ENCODE measurements around the gene FGF4.

FGF4 gene

DNA sequence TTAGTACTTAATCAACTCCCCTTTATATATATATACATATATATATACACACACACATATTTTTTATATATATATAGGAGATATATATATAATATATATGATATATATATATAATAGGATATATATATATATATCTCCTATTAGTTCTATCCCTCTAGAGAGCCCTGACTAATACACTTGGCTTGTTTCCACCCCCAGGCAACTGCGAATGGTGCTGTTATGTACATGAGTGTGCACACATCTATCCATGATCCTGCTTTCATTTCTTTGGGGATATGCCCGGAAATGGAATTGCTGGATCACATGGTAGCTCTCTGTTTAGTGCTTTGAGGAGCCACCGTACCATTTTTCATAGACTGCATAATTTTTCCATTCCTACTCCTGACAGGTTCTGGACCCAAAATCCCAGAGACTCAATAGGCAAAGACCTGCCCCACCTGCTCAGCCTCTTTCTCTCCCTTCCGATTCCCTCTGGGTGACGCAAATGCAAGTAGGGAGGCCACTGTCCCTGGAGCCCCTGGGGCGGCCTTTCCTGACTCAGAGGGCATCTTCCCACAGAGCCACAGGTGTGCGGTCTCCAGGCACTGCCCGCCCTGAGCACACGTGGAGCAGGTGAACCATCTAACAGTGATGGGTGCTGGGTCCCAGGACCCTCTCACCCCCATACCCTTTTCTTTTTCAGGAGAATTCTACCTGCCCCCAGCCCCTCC is 32.1 kb upstream of the FGF4 start:
- DNase-seq: no peak

DNA sequence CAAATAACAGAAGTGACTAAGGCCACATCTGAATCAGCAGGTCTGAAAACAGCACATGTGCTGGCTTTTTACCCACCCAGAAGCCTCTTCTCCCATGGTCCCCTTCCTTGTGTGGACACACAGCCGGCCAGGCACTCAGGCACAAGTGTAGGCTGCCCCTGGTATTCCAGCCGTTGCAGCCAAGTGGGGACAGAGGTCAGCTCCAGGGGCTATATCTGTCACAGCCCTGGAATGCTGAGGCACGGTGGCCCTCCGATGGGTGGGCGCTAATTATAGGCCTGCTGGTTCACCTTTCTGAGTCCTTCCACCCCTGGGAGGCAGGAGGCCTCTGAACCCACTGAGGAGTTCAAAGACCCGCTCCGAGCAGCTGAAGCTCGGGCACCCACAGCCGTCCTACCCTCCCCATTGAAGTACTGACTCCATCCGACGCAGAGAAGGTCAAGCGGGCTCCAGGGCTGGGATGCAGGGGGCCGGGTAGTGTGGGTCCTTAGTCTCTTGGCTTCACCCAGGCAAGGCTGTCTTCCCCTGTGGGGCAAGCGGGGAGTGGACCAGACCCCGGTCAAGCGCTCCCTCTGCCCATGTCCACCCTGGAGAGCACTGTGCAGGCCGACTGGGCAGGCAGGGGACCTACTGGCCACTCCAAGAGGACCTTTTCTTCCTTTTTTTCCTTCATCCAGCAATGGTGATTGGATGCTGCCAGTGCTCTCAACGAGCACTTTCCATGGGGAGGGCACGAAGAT is 29.8 kb upstream of the FGF4 start:
- DNase-seq: no peak

DNA sequence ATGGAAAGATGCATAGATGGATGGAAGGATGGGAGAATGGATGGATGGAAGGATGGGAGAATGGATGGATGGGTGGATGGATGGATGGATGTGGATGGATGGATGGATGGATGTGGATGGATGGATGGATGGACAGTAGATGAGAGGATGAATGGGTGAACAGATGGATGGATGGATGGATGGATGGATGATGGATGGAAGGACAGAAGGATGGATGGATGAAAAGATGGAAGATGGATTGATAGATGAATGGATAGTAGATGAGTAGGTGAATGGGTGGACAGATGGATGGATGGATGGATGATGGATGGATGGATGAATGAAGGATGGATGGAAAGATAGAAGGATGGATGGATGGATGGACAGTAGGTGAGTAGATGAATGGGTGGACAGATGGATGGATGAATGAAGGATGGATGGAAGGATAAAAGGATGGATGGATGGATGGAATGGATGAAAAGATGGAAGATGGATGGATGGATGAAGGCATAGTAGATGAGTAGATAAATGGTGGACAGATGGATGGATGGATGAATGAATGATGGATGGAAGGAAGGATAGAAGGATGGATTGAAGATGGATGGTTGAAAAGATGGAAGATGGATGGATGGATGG is 28.6 kb upstream of the FGF4 start:
- DNase-seq: no peak

DNA sequence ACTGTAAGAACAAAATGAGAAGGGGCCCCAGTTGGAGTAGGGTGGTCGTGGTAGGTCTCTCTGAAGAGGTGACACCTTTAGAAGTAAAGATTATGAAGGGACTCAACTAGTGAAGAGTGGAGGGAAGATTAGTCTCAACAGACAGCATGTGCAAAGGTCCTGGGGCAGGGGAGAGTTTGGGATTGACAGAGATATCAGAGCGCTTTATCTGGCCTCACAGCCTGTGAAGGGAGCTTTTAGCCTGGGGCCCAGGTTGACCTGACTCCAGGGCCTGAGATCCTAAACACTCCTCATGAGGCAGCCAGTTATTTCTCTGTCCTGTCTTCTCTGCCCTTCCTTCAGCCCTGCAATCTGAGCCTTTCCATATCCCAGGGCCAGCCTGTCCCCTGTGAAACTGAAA is 27.9 kb upstream of the FGF4 start:
- DNase-seq: no peak

DNA sequence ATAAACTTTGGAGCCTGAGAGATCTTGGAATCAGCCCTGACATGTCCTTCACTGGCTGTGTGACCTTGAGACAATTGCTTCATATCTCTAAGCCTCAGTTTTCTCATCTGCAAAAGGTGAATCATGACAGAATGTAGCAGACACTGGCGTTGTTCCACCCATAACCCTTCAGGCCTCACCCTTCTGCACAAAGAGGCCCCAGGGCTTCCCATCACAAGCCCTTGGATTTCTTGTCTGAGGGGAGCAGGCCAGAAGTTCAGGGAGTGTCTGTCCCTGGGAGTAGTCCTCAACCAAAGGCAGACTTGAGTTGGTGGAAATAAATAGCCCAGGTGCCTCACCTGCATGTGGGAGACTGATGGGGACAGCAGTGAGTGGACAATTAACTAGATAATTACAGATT is 27.4 kb upstream of the FGF4 start:
- DNase-seq: no peak

DNA sequence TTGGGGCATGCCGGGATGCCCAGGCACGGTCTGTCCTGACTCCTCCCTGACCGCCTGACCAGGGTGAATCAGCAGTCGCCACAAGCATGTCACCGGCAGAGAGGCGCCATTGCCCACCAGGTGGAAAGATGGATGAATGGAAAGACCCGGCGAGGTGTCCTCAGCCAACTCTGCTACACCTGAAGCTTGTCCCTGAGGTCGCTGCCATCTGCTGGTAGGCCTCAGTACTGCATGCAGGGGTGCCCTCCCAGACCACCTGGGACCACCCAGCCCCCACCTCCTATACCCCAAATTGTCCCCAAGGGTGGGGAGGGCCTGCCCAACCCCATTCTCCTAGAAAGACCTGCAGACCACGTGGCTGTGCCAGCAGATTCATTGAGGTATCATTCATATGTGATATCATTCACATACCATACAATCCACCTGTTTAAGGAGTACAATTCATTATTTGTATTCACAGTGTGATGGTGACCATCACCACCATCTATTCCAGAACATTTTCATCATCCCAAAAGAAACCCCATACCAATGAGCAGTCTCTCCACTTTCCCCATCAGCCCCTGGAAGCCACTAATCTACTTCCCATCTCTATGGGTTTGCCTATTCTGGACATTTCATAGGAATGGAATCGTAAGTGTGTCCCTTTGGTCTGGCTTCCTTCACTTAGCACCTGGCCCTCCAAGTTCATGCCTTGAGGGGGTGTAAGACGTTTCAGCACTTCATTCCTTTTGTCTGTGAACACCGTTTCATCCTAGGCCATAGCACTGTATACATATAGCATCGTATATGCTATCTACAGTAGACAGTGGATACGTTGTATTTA is 26.6 kb upstream of the FGF4 start:
- DNase-seq: no peak

DNA sequence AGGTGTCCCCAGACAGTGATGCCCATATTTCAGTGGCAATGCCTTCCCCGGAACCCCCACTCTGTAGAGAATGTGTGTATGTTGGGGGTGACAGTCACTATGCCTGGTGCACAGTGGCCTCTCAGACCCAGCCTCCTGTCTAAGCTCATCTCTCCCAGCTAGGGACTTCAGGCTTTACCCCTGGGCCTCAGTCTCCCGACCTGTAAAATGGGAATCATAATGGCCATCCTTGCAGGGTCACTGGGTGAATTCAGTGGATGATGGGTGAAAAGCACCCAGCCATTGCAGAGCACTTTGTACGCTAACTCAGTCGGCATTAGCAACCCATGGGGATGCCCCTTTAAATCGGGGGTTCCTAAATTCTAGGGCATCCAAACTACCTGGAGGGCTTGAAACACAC is 25.1 kb upstream of the FGF4 start:
- no peak for DNase-seq

DNA sequence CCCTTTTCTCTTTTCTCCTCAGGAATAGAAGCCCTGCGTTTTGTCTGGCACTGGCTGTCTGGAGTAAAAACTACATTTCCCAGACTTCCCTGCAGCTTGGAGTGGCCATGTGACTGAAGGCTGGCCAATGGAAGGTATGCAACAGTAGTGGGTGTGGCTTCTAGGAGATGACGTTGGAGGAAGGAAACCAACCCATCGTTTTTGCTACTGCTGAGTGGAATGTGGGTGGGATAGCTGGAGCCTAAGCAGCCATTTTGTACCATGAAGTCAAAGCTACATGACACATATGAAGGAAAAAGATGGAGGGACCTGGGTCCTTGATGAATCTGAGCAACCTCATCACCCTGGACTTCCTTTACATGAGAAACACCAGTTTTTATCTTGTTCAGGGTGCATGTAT is 24.4 kb upstream of the FGF4 start:
- no peak for DNase-seq

DNA sequence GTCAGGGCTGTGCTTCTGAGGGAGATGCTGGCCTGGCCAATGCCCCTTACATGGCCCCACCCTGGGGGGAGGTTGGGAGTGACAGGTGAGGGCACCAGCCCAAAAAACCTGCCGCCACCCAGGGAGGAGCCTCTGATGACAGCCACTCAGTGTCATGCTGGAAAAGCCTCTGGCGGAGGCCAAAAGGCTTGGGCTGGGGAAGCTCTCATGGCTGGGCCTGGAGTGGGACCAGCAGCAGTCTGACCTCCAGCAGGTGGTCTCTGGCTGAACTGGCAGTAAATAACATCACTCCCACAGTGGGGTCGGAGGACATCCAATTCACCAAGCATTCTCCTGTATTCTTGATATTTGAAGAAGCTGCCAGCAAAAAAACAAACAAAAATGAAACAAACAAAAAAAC is 24.0 kb upstream of the FGF4 start:
- DNase-seq: no peak

DNA sequence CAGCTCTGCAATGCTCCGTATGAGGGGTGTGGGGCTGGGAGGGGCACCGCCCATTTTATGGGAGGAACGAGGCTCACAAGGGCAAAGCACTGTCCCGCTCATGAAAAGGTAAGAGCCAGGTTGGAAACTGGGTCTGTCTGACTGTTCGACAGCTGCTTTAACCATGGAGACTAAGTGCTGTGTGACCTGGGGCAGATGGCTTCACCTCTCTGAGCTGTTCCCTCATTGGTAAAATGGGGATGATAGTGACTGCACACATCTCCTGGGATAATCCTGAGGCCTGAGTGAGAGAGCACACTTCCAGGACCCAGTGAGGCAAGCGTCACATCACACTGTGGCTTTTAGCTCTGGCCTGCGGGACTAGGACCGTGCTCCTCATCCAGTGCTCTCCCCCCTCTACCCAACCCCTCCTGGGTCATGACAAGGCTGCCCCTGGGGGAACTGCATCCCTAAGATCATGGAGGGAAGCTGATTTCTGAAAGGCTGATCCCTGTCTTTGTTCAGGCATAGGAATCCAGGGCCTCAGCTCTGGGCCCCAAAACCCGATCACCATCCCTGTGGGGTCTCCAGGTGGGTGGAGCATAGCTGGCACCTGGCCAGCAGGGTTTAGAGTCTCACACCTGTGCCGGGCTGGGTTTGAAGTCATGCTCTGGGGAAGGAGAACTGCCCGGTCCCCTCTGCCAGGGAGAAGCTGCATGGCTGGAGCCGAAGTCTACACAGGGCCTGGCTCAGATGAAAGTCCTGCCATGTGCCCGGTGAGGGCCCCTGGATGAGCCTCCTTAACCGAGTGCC is 22.8 kb upstream of the FGF4 start:
- DNase-seq: no peak

DNA sequence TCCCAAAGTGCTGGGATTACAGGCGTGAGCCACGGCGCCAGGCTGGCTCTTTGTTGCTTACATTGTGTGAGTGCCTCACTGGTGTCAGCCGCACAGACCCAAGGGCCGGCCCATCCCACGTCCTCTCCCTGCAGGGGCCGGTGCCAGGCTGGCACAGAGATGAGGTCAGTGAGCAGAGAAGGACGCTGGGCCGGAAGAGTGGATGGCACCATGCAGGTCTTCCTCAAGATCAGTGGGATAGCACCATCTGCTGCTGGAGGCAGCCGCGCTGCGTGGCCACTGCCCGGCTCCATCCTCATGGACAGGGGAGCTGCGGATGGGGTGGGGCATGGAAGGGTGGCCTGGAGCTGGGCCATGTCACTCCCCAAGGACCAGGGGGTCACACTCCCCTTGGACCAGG is 22.0 kb upstream of the FGF4 start:
- no peak for DNase-seq

DNA sequence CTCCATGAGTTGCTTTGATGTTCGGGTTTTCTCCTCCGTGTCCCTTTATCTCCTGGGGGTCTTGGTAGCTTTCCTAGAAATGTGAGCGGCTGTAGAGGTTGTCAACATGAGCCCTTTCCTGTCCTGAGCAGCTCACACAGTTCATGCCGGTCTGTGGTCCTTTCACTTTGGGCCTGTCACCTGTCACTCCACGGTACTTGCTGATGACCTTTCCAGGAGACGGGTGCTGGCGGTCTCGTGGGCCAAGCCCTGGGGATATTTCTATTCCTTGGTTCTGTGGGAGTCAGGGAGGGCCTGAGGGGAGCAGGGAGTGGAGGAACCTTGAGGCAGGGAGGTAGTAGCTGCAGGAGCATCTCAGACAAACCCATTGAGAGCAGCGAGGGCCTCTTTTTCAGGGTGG is 20.9 kb upstream of the FGF4 start:
- DNase-seq: no peak

DNA sequence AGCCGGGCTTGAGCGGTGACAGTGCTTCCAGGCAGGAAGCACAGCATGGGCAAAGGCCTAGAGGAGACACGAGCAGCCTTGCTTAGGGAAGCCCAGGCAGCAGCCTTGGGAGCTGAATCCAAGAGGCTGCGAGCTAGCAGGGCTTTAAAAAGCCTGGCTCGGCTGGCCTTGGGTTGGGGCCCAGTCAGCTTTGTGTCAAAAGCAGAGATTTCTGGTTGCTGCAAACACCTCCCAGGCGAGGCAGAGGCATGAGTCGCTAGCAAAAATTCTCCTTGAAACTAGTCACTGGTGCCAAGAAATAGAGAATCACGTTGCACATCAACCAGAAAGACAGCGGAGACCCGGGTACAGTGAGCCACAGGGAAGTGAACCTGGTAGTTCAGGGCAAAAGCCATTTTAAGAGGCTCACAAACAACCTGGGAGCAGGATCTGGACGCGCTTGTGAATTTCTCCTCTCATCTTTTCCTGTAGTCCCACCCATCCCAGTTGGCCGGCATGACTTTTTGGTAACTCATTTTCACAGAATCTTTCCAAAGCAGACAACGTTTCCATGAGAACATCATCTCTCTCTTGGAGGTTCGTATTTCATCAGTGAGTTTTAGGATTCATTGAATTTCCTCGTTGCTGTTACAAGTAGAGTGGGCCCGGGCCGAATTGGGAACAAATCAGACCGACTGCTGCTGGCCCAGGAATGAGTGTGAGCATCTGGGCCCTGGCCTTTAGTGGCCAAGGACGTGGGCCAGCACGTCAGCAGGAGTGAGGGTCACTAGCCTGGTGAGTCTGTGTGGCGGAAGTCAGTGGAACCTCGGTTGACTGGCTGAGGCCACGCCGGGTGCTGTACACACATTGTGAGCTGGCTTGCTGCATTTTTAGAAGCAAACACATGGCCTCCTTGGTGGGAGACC is 16.4 kb upstream of the FGF4 start:
- no peak for DNase-seq

DNA sequence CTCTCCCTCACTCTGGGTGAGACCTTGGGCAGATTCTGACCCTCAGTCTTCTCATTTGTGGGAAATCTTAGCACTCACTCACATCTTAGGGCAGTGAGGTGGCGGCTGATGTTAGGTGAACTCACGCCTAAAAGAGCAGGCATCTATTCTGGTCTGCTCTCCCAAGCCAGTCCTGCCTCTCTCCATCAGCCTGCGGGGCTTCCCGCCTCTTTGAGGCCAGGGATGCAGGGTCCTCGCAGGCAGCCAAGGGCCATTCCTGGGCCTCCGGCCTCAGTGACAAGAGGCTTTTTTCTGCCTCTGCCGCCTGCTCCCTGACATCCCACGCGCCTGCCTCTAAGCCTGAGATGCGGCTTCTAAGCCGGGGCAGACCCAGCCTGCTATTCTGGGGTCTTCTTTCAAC is 13.8 kb upstream of the FGF4 start:
- no peak for DNase-seq

DNA sequence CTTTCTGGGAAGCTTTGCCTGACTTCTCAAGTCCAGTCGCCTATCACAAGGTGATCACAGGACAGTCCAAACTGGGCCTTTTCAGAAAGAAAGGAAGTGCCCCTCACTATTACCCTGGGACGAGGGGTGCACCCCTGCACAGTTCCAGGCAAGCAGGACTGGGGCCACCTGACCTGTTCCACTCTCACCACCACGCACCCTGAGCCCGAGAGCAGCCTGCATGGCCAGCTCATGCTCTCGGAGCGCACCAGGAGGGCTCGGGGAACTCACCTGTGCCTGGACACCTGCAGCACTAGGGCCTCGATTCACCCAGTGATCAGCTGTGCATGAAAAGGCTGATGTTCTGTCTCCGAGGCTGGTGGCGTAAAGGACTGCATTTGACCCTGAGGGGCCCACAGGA is 12.8 kb upstream of the FGF4 start:
- DNase-seq: no peak

DNA sequence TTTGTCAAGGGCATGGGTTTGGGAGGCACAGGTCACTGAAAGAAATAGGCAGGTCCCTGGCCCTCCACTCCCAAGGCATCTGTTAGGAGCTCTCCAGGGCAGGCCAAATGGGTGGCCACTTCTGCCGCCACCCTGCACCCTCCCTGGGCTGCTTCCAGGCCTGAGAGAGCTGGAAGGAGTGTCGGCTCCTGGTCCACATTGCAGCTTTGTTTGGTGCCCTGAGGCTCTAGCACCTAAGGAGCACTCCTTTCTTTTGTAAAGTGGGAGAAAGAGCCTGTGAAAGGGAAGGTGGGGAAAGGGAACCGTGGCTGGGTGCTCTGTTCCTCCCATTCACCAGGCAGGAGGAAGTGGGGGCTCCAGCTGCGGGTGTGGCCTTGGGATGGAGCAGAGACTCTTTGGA is 12.3 kb upstream of the FGF4 start:
- no peak for DNase-seq

DNA sequence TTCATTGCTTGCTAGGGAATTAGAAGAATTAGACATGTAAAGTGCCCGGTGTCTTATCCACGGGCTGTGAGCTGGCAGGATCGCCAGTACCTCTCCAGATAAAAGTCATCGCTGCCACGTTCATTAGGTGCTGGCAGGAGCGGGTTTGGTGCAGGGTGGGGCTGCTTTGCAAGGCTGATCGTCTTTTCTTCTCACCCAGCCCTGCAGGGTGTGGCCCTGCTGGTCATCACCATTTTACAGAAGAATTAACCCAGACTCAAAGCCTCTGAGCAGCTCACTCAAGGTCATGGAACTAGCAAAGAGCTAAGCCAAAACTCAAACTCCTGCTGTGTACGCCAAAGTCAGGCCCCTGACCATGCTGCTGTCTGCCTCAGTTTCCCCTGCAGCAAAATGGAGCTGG is 6.1 kb upstream of the FGF4 start:
- DNase-seq: no peak

DNA sequence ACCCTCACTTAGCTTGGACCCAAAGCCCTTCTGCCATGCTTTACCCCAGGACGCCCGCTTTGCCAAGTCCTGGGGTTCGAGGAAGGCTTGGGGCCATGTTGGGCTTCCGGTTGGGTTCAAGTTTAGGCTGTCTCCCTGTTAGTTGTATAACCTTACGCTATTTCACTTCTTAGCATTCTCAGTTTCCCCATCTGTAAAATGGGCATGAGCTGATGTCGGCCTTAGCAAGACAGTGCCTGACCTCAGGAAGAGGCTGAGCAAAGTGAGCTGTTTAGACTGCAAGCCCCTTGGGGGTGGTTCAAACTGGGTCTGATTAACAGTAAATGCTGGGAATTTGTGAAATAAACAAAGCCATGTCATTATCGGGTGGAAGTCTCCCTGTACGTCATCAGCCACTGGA is 3.2 kb upstream of the FGF4 start:
- no peak for DNase-seq

DNA sequence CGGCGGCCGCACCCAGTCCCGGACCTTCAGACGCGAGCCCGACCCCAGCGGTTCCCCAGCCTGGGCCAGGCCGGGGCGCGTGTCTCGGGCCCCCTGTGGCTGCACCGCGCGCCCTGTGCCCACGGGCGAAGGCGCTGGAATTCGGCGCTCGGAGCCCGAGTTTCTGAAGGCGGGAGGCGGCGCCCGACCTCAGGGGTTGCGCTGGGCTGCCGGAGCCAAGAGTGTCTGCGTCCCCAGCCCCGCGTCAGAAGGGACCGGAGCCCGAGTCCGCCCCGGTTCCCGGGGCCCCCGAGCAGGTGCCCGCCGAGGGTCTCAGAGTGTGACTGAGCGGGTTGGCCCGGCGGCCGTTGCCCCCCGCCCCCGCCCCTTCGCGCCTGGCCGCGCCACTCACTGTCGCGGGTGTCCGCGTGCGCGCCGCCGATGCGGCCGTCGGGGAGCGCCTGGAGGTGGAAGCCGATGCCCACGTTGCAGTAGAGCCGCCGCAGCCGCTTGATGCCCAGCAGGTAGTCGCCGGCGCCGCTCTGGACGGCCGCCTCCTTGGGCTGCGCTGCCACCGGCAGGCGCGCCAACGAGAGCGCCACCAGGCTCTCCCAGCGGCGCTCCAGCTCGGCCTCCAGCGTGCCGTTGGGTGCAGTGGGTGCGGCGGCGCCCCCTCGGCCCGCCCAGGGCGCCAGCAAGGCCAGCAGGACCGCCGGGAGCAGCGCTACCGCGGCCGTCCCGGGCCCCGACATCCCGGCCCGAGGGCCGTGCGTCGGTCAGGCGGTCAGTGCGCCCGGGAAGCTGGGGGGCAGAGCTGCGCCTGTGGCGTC is 583 bp downstream of the FGF4 start:
- peak; percentile 36 for DNase-seq
